OCI-LY7 (cell line): ENCODE measurements around the gene SDF4. TPM values are rescaled to one million over a fixed set of nuclear protein-coding genes. Genes with fewer than 3 reads are reported as not detected.

ENCODE experiments used
- BruUV-seq: library from RNA; stranded (reverse); fragments of 400-500 nt; replicated peaks from 2 replicates; lab custom pipeline; 2021; lab: Mats Ljungman, UMichigan
- CTCF ChIA-PET: fragments of 300-600 bp; sonication (Branson Sonifier 250); formaldehyde crosslinking; loops from one replicate; lab custom pipeline; 2022; ENCODE audit warnings: antibody characterized with exemption; ENCODE audit not compliant: unreplicated experiment; lab: Charles Lee
- POLR2A ChIA-PET: fragments of 300-600 bp; sonication (Branson Sonifier 250); formaldehyde crosslinking; loops from one replicate; lab custom pipeline; 2022; ENCODE audit warnings: antibody characterized with exemption; lab: Charles Lee
- DNase-seq: peaks from one replicate; pipeline ENCODE4 v3.0.0-alpha.2; 2015; ENCODE audit warnings: low spot score
- H2AFZ ChIP-seq: fragments of 200-600 bp; sonication (generic), shearing (Covaris generic); 2 replicates; pipeline ENCODE4 v1.6.1; 2014; ENCODE audit warnings: mild to moderate bottlenecking, antibody characterized with exemption, low read length, moderate library complexity
- H3K27ac ChIP-seq: fragments of 200-600 bp; sonication (generic); 2 replicates; pipeline ENCODE4 v1.5.1; 2014; ENCODE audit warnings: mixed run types, low read depth, mild to moderate bottlenecking, moderate library complexity, low read length, inconsistent platforms; ENCODE audit not compliant: poor library complexity, severe bottlenecking
- H3K36me3 ChIP-seq: fragments of 200-600 bp; sonication (generic); 2 replicates; pipeline ENCODE4 v1.6.1; 2014; ENCODE audit warnings: mild to moderate bottlenecking, antibody characterized with exemption, low read length, moderate library complexity, mixed read lengths; ENCODE audit not compliant: insufficient read depth
- H3K4me1 ChIP-seq: fragments of 200-600 bp; sonication (generic); 2 replicates; pipeline ENCODE4 v1.5.1; 2014; ENCODE audit warnings: mild to moderate bottlenecking, low read length; ENCODE audit not compliant: insufficient read depth, poor library complexity, severe bottlenecking
- H3K4me2 ChIP-seq: fragments of 200-600 bp; sonication (generic); 2 replicates; pipeline ENCODE4 v1.6.1; 2014; ENCODE audit warnings: mild to moderate bottlenecking, low read length
- H3K4me3 ChIP-seq: fragments of 200-600 bp; sonication (generic); 2 replicates; pipeline ENCODE4 v1.5.1; 2014; ENCODE audit warnings: mild to moderate bottlenecking, low read depth, low read length; ENCODE audit not compliant: poor library complexity, severe bottlenecking
- H3K79me2 ChIP-seq: fragments of 200-600 bp; sonication (generic); 2 replicates; pipeline ENCODE4 v1.6.1; 2016; ENCODE audit warnings: low read depth, mild to moderate bottlenecking, low read length, moderate library complexity, mixed read lengths; ENCODE audit not compliant: insufficient read depth
- H3K9me2 ChIP-seq: fragments of 200-600 bp; sonication (generic); 2 replicates; pipeline ENCODE4 v1.6.1; 2016; ENCODE audit warnings: mild to moderate bottlenecking, low read length, mixed read lengths; ENCODE audit not compliant: insufficient read depth
- H3K9me3 ChIP-seq: fragments of 200-600 bp; sonication (generic); 2 replicates; pipeline ENCODE4 v1.6.1; 2014; ENCODE audit warnings: mild to moderate bottlenecking, mixed run types, low read length, mixed read lengths
- H4K20me1 ChIP-seq: fragments of 200-600 bp; sonication (generic); 2 replicates; pipeline ENCODE4 v1.6.1; 2014; ENCODE audit warnings: mild to moderate bottlenecking, antibody characterized with exemption, low read length, moderate library complexity, mixed read lengths; ENCODE audit not compliant: insufficient read depth
- EZH2phosphoT487 ChIP-seq: fragments of 200-600 bp; sonication (generic); IDR thresholded peaks from 2 replicates; pipeline ENCODE4 v1.6.1; 2018; ENCODE audit warnings: low read depth, borderline replicate concordance, mild to moderate bottlenecking, mixed run types, antibody characterized with exemption, low read length, moderate library complexity, mixed read lengths
- intact Hi-C: fragments of 100-400 bp; cut with micrococcal nuclease; formaldehyde crosslinking; loops from one replicate; pipeline ENCODE4 v1.10.0; 2022; ENCODE audit not compliant: unreplicated experiment
- total RNA-seq, 2 experiments: library from RNA; depleted of rRNA in 1 of 2; stranded (reverse); fragments of >200 nt in 1 of 2; shearing (Covaris generic) in 1 of 2; gene quantifications; 2 replicates each; pipeline ENCODE4 v1.2.3, GENCODE V29; 2014 to 2022
- TF ChIP-seq, protein P1 (sequence below): fragments of 200-600 bp; sonication (generic); conservative IDR thresholded peaks from 2 replicates; pipeline ENCODE4 v1.5.1; 2014; ENCODE audit warnings: mild to moderate bottlenecking, antibody characterized with exemption, low read length, moderate library complexity, mixed read lengths

Gene SDF4
- total RNA-seq, 2 experiments from 2014 or later: 47.7 to 85.7 TPM

DNA sequence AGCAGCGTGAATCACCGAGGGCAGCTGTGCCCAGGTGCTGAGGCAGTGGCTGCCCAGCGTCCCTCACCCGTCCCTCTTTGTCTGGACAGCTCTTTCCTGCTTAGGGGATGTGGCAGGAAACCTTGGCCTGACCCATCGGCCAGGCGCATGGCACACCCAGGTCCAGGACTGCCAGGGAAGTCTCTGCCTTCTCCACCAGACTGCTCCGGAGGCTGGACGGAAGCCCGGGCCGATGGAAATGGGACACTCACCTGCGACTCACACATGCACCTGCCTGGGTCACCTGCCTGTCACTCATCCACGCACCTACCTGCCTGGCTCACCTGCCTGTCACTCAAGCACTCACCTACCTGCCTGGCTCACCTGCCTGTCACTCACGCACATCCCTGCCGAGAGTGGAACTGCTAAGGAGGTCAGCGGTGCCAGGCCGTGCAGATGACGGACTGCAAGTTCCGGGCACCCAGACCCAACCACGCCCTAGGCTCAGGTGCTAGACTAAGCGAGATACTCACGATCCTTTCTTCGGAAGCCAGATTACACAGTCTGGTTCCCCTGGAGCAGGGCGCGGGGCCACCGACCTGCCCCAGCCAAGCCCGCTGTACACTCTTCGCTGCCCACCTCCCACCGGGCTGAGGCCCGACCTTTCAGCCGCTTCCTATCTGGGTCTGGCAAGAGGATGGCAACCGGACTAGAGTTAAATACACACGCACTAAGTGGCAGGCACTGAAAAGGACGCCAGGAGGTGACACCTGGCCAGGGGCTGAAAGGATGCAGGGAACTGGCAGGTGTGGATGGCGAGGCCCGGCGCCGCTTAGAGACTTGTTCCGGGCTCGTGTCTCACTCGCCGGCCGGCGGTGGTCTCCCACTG is 40.8 kb upstream of the SDF4 start:
- Histone ChIP-seq H3K4me1 (peaks cover 26% of the 10 kb centered on the region), H3K79me2 (peaks cover 39% of the 10 kb centered on the region), H3K36me3 (peaks cover 41% of the 10 kb centered on the region), H4K20me1 (0 out of 2 replicates have a peak, but pooled peaks cover 12% of the 10 kb centered on the region), H3K9me2 (no peaks in the 10 kb centered on the region), H3K4me3 (peak overlapping the region; percentile 94), H2AFZ (no peak overlapping the region), H3K27ac (peak overlapping the region; percentile 12), H3K9me3 (no peaks in the 10 kb centered on the region), H3K4me2 (peak overlapping the region; percentile 84)
- no TSS peak for BruUV-seq
- POLR2A ChIA-PET: interaction anchor here (0.6 to 1.4 kb wide), 2 partner anchors 12 to 151 kb away, joined by 3 read pairs; no protein-coding TSS in a partner anchor
- no peak for TF ChIP-seq EZH2phosphoT487
- TF ChIP-seq, protein P1, sequence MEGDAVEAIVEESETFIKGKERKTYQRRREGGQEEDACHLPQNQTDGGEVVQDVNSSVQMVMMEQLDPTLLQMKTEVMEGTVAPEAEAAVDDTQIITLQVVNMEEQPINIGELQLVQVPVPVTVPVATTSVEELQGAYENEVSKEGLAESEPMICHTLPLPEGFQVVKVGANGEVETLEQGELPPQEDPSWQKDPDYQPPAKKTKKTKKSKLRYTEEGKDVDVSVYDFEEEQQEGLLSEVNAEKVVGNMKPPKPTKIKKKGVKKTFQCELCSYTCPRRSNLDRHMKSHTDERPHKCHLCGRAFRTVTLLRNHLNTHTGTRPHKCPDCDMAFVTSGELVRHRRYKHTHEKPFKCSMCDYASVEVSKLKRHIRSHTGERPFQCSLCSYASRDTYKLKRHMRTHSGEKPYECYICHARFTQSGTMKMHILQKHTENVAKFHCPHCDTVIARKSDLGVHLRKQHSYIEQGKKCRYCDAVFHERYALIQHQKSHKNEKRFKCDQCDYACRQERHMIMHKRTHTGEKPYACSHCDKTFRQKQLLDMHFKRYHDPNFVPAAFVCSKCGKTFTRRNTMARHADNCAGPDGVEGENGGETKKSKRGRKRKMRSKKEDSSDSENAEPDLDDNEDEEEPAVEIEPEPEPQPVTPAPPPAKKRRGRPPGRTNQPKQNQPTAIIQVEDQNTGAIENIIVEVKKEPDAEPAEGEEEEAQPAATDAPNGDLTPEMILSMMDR: no peak
- peak; percentile 54 for DNase-seq
- CTCF ChIA-PET: interaction anchor here (0.6 kb wide), 1 partner anchor 19 kb away, joined by 3 read pairs; no protein-coding TSS in a partner anchor
- intact Hi-C loops: loop anchor here (1.0 kb wide), 1 partner anchor 156 kb away; the partner anchor contains the start of gene C1orf159

DNA sequence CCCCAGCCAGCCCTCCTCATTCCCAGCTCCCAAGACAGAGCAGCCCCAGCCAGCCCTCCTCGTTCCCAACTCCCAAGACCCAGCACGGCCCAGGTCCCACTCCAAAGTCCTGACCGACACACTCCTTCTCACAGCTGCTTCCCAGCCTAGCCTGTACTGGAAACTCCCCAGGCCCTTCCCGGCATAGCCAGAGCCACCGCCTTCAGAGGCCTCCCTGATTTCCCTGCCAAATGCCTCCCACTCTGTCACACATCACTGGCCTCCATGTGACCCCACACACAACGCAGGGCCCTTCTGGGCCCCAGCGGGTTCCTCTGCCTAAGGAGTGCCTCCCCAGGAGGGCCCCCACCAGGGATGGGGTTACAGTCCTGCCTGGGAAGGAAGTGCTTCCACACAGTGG is 39.0 kb upstream of the SDF4 start:
- POLR2A ChIA-PET: no interaction called here
- Histone ChIP-seq H3K79me2 (peaks cover 39% of the 10 kb centered on the region), H3K4me1 (peaks cover 26% of the 10 kb centered on the region), H3K9me3 (no peaks in the 10 kb centered on the region), H4K20me1 (0 out of 2 replicates have a peak, but pooled peaks cover 12% of the 10 kb centered on the region), H3K27ac (no peak overlapping the region), H3K4me3 (peak overlapping the region; percentile 2), H3K4me2 (peak overlapping the region; percentile 35; the same call in 1 of the 2 replicates), H2AFZ (no peak overlapping the region), H3K9me2 (no peaks in the 10 kb centered on the region), H3K36me3 (peaks cover 52% of the 10 kb centered on the region)
- CTCF ChIA-PET: no interaction called here
- no TSS peak for BruUV-seq
- no peak for DNase-seq
- TF ChIP-seq, protein P1: no peak
- TF ChIP-seq EZH2phosphoT487: no peak
- intact Hi-C loops: no loop called here
